ENCODE measurements around the gene EEFSEC. TPM values are rescaled to one million over a fixed set of nuclear protein-coding genes. Genes with fewer than 3 reads are reported as not detected.

Gene EEFSEC
- total RNA-seq, 1 experiment from 2014 or later, result 14.0 TPM

- DNase-seq, result no peak
- no peaks in the 10 kb centered on the region for H3K9me3 Mint-ChIP-seq (ENCODE audit: unreplicated experiment)
- Histone ChIP-seq H3K9me3 (no peaks in the 10 kb centered on the region), H3K36me3 (ENCODE audit: control insufficient read depth, insufficient read depth, low read length) (no peaks in the 10 kb centered on the region), H3K4me1 (peaks cover 42% of the 10 kb centered on the region), H3K27me3 (replicated peaks; ENCODE audit: control insufficient read depth, insufficient read depth, low read length) (no peaks in the 10 kb centered on the region), H3K4me3 (ENCODE audit: low read depth, low read length) (no peak overlapping the region)
- no peaks in the 10 kb centered on the region for H3K27me3 Mint-ChIP-seq (ENCODE audit: insufficient read depth, unreplicated experiment)
- BruUV-seq (replicated peaks), result no TSS peak
- H3K4me3 Mint-ChIP-seq (ENCODE audit: unreplicated experiment), result no peak overlapping the region
- H3K27ac Mint-ChIP-seq (ENCODE audit: unreplicated experiment), result no peak overlapping the region
- ChIA-PET CTCF (no interaction called here), POLR2A (no interaction called here)
- peaks cover 10% of the 10 kb centered on the region for H3K36me3 Mint-ChIP-seq (ENCODE audit: insufficient read depth, unreplicated experiment)
- H3K4me1 Mint-ChIP-seq (ENCODE audit: low read depth, unreplicated experiment), result peaks cover 49% of the 10 kb centered on the region
- TF ChIP-seq CTCF (IDR thresholded peaks at IDR 0.05; ENCODE audit: insufficient read depth in 1 of 2, low read depth in 1 of 2, low read length in 1 of 2, severe bottlenecking in 1 of 2, unreplicated experiment in 1 of 2), result no peak
- intact Hi-C loops (cut with micrococcal nuclease; ENCODE audit: unreplicated experiment), result no loop called here
Observed at GRCh38 chr3:128340904-128341555, 187.7 kb downstream of the EEFSEC start.

- POLR2A ChIA-PET, result no interaction called here
- Histone ChIP-seq H3K4me3 (ENCODE audit: low read depth, low read length) (no peak overlapping the region), H3K36me3 (ENCODE audit: control insufficient read depth, insufficient read depth, low read length) (no peaks in the 10 kb centered on the region), H3K4me1 (peaks cover 34% of the 10 kb centered on the region), H3K9me3 (no peaks in the 10 kb centered on the region), H3K27me3 (replicated peaks; ENCODE audit: control insufficient read depth, insufficient read depth, low read length) (no peaks in the 10 kb centered on the region)
- DNase-seq, result no peak
- Mint-ChIP-seq H3K9me3 (ENCODE audit: unreplicated experiment) (no peaks in the 10 kb centered on the region), H3K36me3 (ENCODE audit: insufficient read depth, unreplicated experiment) (peaks cover 10% of the 10 kb centered on the region), H3K27ac (ENCODE audit: unreplicated experiment) (no peak overlapping the region), H3K4me3 (ENCODE audit: unreplicated experiment) (no peak overlapping the region), H3K4me1 (ENCODE audit: low read depth, unreplicated experiment) (peaks cover 41% of the 10 kb centered on the region), H3K27me3 (ENCODE audit: insufficient read depth, unreplicated experiment) (no peaks in the 10 kb centered on the region)
- BruUV-seq (replicated peaks), result no TSS peak
- CTCF ChIA-PET, result no interaction called here
- TF ChIP-seq CTCF (IDR thresholded peaks at IDR 0.05; ENCODE audit: insufficient read depth in 1 of 2, low read depth in 1 of 2, low read length in 1 of 2, severe bottlenecking in 1 of 2, unreplicated experiment in 1 of 2), result no peak
- intact Hi-C loops (cut with micrococcal nuclease; ENCODE audit: unreplicated experiment), result no loop called here
Observed at GRCh38 chr3:128341659-128342395, 188.5 kb downstream of the EEFSEC start.

- peaks cover 36% of the 10 kb centered on the region for H3K4me1 Mint-ChIP-seq (ENCODE audit: low read depth, unreplicated experiment)
- no peak for DNase-seq
- no TSS peak for BruUV-seq (replicated peaks)
- H3K4me3 Mint-ChIP-seq (ENCODE audit: unreplicated experiment), result no peak overlapping the region
- H3K36me3 Mint-ChIP-seq (ENCODE audit: insufficient read depth, unreplicated experiment), result peaks cover 10% of the 10 kb centered on the region
- Histone ChIP-seq H3K4me1 (peaks cover 34% of the 10 kb centered on the region), H3K36me3 (ENCODE audit: control insufficient read depth, insufficient read depth, low read length) (no peaks in the 10 kb centered on the region), H3K9me3 (no peaks in the 10 kb centered on the region), H3K4me3 (ENCODE audit: low read depth, low read length) (no peak overlapping the region), H3K27me3 (replicated peaks; ENCODE audit: control insufficient read depth, insufficient read depth, low read length) (no peaks in the 10 kb centered on the region)
- ChIA-PET POLR2A (no interaction called here), CTCF (no interaction called here)
- intact Hi-C loops (cut with micrococcal nuclease; ENCODE audit: unreplicated experiment), result no loop called here
- no peaks in the 10 kb centered on the region for H3K9me3 Mint-ChIP-seq (ENCODE audit: unreplicated experiment)
- peak overlapping the region; percentile 83 for H3K27ac Mint-ChIP-seq (ENCODE audit: unreplicated experiment)
- no peaks in the 10 kb centered on the region for H3K27me3 Mint-ChIP-seq (ENCODE audit: insufficient read depth, unreplicated experiment)
- TF ChIP-seq CTCF (IDR thresholded peaks at IDR 0.05; ENCODE audit: insufficient read depth in 1 of 2, low read depth in 1 of 2, low read length in 1 of 2, severe bottlenecking in 1 of 2, unreplicated experiment in 1 of 2), result no peak
Observed at GRCh38 chr3:128342701-128343180, 189.5 kb downstream of the EEFSEC start.
